Stomach (tissue), 9 donors: ENCODE results near the gene IDH3A. TPM values are rescaled to one million over a fixed set of nuclear protein-coding genes. Genes with fewer than 3 reads are reported as not detected.

Experiments used
- DNase-seq, 2 donors: peaks; one replicate each; pipeline versions ENCODE4 v3.0.0 to v3.0.0-alpha.2; 2013 to 2019
- H3K27ac ChIP-seq, 5 donors: fragments of 200-600 bp in 4 of 5; sonication (generic) in 4 of 5; one replicate each; pipeline ENCODE4 v1.5.1; 2013 to 2019; ENCODE audit warnings: mild to moderate bottlenecking in 1 of 5, moderate library complexity in 1 of 5
- H3K27me3 ChIP-seq, 3 donors: fragments of 200-600 bp; sonication (generic); one replicate each; pipeline ENCODE4 v1.5.1; 2017 to 2019; ENCODE audit warnings: mixed run types in 1 of 3
- H3K36me3 ChIP-seq, 4 donors: fragments of 200-600 bp; sonication (generic); 1 replicate in 3 of 4; 2 replicates in 1 of 4; pipeline ENCODE4 v1.5.1; 2016 to 2019
- H3K4me1 ChIP-seq, 4 donors: fragments of 200-600 bp; sonication (generic); one replicate each; pipeline ENCODE4 v1.5.1; 2016 to 2019
- H3K4me3 ChIP-seq, 4 donors: fragments of 200-600 bp; sonication (generic) in 3 of 4; one replicate each; pipeline ENCODE4 v1.5.1; 2016 to 2019; ENCODE audit warnings: mild to moderate bottlenecking in 1 of 4
- H3K9me3 ChIP-seq, 4 donors: fragments of 200-600 bp; sonication (generic); one replicate each; pipeline ENCODE4 v1.5.1; 2016 to 2019
- EP300 ChIP-seq: sonication (generic); formaldehyde crosslinking; IDR thresholded peaks from one replicate; pipeline ENCODE4 v1.6.1; 2017; ENCODE audit warnings: antibody characterized with exemption
- POLR2A ChIP-seq, 4 donors: fragments of 450-650 bp; IDR thresholded peaks; one replicate each; pipeline ENCODE4 v1.6.1; 2016; ENCODE audit warnings: antibody characterized with exemption in 4 of 4, control low read depth in 2 of 4, mild to moderate bottlenecking in 1 of 4, moderate library complexity in 1 of 4
- POLR2AphosphoS5 ChIP-seq, 3 donors: sonication (generic); formaldehyde crosslinking; IDR thresholded peaks; one replicate each; pipeline ENCODE4 v1.6.1; 2016; ENCODE audit warnings: antibody characterized with exemption in 3 of 3
- WGBS, 5 donors: extraction: QIAGEN DNeasy Blood & Tissue Kit in 3 of 5; methylation state at CpG; one replicate each; pipeline versions ENCODE4 v1.1.5 to v1.1.7; 2013 to 2018; 5-methylcytosine and 5-hydroxymethylcytosine counted together
- intact Hi-C: fragments of 100-400 bp; cut with DNase I; formaldehyde crosslinking; loops from one replicate; pipeline ENCODE4 v1.15.1; 2023; ENCODE audit warnings: low total_unique reads
- polyA plus RNA-seq, 3 donors: library from polyadenylated mRNA; stranded (reverse); fragments of 200-250 nt; gene quantifications; one replicate each; pipeline ENCODE4 v1.2.3, GENCODE V29; 2013
- total RNA-seq, 5 donors: library from RNA; depleted of rRNA; stranded (reverse); fragments of >200 nt; gene quantifications; one replicate each; pipeline versions ENCODE4 v1.1.0 to v1.2.3, GENCODE V29; 2014 to 2016
- TF ChIP-seq, protein P1 (sequence below), 7 experiments: fragments of 450-650 bp in 4 of 7; fragments of 200-600 bp in 3 of 7; sonication (generic) in 3 of 7; IDR thresholded peaks; one replicate each; pipeline ENCODE4 v1.5.1; 2016 to 2019; ENCODE audit warnings: antibody characterized with exemption in 7 of 7, control low read depth in 2 of 7, mild to moderate bottlenecking in 1 of 7
- donor health status: healthy with polysubstance abuse.
- donor health status: Bipolar disorder and iron deficiency.
- donor health status: healthy.

The IDH3A gene
- total and polyA plus RNA-seq, 8 donors = 25.5 to 731 (median 49.1) TPM

GRCh38 chr15:78204351-78205309, 55.5 kb downstream of the IDH3A start:
- DNase-seq = peak; percentile 25 to 75
- Histone ChIP-seq H3K27ac (peak overlapping the region in 1 of 5 donors; percentile 18), H3K27me3 (no peaks in the 10 kb centered on the region), H3K4me1 (peaks cover 0 to 11% (median 8%) of the 10 kb centered on the region in 4 donors), H3K9me3 (no peaks in the 10 kb centered on the region), H3K36me3 (no peaks in the 10 kb centered on the region), H3K4me3 (no peak overlapping the region)
- TF ChIP-seq, protein P1, sequence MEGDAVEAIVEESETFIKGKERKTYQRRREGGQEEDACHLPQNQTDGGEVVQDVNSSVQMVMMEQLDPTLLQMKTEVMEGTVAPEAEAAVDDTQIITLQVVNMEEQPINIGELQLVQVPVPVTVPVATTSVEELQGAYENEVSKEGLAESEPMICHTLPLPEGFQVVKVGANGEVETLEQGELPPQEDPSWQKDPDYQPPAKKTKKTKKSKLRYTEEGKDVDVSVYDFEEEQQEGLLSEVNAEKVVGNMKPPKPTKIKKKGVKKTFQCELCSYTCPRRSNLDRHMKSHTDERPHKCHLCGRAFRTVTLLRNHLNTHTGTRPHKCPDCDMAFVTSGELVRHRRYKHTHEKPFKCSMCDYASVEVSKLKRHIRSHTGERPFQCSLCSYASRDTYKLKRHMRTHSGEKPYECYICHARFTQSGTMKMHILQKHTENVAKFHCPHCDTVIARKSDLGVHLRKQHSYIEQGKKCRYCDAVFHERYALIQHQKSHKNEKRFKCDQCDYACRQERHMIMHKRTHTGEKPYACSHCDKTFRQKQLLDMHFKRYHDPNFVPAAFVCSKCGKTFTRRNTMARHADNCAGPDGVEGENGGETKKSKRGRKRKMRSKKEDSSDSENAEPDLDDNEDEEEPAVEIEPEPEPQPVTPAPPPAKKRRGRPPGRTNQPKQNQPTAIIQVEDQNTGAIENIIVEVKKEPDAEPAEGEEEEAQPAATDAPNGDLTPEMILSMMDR (IDR thresholded peaks at IDR 0.05) = no peak
- no peak for TF ChIP-seq POLR2A (IDR thresholded peaks at IDR 0.05)
- intact Hi-C loops = no loop called here
- 71 to 79% (median 77%) methylated on average over 11 to 17 of the region's 17 CpGs for WGBS, 5 donors

DNA sequence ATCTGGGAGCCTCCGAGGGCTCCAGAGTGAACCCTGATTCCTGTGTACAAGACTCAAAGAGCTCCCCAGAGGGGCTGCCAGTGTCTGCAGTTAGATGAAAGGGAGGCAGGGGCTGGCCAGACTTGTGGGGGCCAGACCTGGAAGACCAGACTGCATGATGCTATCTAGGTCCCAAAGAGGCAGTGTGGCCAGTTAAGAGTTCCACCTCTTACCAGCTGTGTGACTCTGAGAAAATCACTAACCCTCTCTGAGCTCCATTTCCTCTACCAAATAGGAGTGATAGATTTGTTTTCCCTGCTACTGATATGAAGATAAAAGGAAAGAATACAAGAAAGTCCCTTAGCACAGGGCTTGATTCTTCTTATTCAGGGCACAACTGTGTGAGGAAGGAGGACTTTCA, 56.2 kb downstream of the IDH3A start:
- 62 to 67% (median 64%) methylated on average over 1 of the region's 1 CpG; no CpG with 5 or more reads in 2 of the 5 donors for WGBS, 5 donors
- TF ChIP-seq EP300 (no peak), POLR2A (IDR thresholded peaks at IDR 0.05) (no peak), POLR2AphosphoS5 (IDR thresholded peaks at IDR 0.05) (no peak)
- intact Hi-C loops = no loop called here
- Histone ChIP-seq H3K36me3 (no peaks in the 10 kb centered on the region), H3K27me3 (no peaks in the 10 kb centered on the region), H3K4me1 (peaks cover 0 to 19% (median 15%) of the 10 kb centered on the region in 4 donors), H3K9me3 (no peaks in the 10 kb centered on the region), H3K27ac (peak overlapping the region in 1 of 5 donors; percentile 18), H3K4me3 (no peak overlapping the region)
- DNase-seq = no peak

DNA sequence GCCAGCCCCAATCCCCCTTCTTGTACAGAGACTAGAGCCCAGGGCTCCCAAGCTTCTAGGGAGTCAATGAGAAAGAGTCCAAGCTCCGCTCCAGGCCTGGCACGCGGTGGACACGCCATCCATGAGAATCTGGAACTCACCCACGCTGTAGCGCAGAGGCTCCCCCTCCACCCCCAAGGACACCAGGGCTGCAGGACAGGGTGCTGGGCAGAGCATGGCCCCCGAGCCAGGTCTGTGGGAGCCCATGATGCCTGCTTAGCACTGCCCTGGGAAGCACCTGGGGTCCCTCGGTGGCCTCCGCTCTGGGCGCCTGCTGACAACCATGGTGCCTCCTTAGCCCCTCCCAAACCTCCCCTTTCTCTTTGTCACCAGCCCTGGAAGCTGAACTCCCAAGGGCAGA, 56.7 kb downstream of the IDH3A start:
- TF ChIP-seq, protein P1 (IDR thresholded peaks at IDR 0.05) = no peak
- TF ChIP-seq POLR2AphosphoS5 (IDR thresholded peaks at IDR 0.05) (no peak), EP300 (no peak), POLR2A (IDR thresholded peaks at IDR 0.05) (no peak)
- Histone ChIP-seq H3K36me3 (no peaks in the 10 kb centered on the region), H3K9me3 (no peaks in the 10 kb centered on the region), H3K4me3 (no peak overlapping the region), H3K27ac (peak overlapping the region in 1 of 5 donors; percentile 7), H3K27me3 (no peaks in the 10 kb centered on the region), H3K4me1 (peaks cover 0 to 24% (median 17%) of the 10 kb centered on the region in 4 donors)
- 91 to 98% (median 94%) methylated on average over 6 to 10 of the region's 10 CpGs for WGBS, 5 donors
- intact Hi-C loops = no loop called here
- DNase-seq = peak in 1 of 2 donors; percentile 23

GRCh38 chr15:78206326-78207109, 57.4 kb downstream of the IDH3A start:
- Histone ChIP-seq H3K27ac (peak overlapping the region in 1 of 5 donors; percentile 7), H3K27me3 (no peaks in the 10 kb centered on the region), H3K36me3 (no peaks in the 10 kb centered on the region), H3K4me3 (no peak overlapping the region), H3K9me3 (no peaks in the 10 kb centered on the region), H3K4me1 (peaks cover 0 to 30% (median 18%) of the 10 kb centered on the region in 4 donors)
- 76 to 84% (median 78%) methylated on average over 5 to 12 of the region's 12 CpGs for WGBS, 5 donors
- peak in 1 of 2 donors; percentile 22 for DNase-seq
- intact Hi-C loops = no loop called here
- no peak for TF ChIP-seq EP300
- TF ChIP-seq POLR2A (IDR thresholded peaks at IDR 0.05) = no peak
- TF ChIP-seq, protein P1 (IDR thresholded peaks at IDR 0.05) = no peak
- no peak for TF ChIP-seq POLR2AphosphoS5 (IDR thresholded peaks at IDR 0.05)
